ENCODE measurements around the gene MGRN1.

DNA sequence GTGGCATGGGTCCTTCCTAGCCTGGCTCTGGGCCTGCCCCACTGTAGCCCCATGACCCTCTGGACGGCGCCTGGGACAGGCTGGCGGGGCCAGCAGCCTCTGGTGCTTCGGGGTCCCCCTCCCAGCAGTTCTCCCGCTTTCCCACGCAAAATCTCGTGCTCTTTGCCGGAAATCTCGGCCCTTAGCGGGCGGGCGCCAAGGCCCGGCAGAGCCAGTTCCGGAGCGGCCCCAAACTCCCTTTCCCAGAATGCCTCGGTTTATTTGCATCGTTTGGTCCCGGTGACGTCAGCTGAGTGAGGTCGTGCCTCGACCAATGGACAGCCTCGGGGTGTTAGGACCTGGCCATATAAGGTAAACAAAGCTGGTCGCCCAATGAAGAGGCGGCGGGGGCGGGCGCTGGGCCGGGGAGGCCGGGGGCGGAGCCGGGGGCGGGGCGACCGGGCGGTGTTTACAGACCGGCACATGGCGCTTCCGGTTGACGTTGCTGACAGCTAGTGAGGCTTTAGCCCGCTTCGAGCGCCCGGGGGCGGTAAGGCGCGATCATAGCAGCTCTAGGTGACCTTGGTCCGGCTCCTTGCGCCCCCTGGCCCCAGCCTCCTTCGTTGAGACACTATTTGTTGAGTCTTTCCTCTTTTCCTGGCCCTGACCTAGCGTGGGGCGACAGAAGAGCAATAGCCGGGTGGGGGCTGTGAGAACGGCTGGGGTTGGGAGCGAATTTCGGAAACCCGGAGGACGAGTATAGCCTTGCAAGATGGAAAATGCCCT, 8.4 kb upstream of the MGRN1 start:
- no peak for TF ChIP-seq YY1 (IDR thresholded peaks at IDR 0.05; ENCODE audit: insufficient read depth, insufficient read length)
- TF ChIP-seq ZNF274 (IDR thresholded peaks at IDR 0.05; ENCODE audit: low read depth, low read length) = no peak

Measured in NT2/D1 (cell line).